Endodermal cell (in vitro differentiated cells): ENCODE results near the gene EDEM3. TPM values are rescaled to one million over a fixed set of nuclear protein-coding genes. Genes with fewer than 3 reads are reported as not detected.

Experiments used
- DNase-seq: peaks from one replicate; pipeline ENCODE4 v3.0.0-alpha.2; 2017
- H3K27ac ChIP-seq: 2 replicates; pipeline ENCODE4 v1.5.1; 2013; ENCODE audit warnings: mild to moderate bottlenecking, low read depth, low read length, moderate library complexity
- H3K27me3 ChIP-seq: 2 replicates; pipeline ENCODE4 v1.6.1; 2013; ENCODE audit warnings: mild to moderate bottlenecking, low read length, moderate library complexity; ENCODE audit not compliant: insufficient read depth, control insufficient read depth, poor library complexity, severe bottlenecking
- H3K36me3 ChIP-seq: 2 replicates; pipeline ENCODE4 v1.7.0; 2013; ENCODE audit warnings: mild to moderate bottlenecking, low read length, moderate library complexity; ENCODE audit not compliant: control insufficient read depth, insufficient read depth
- H3K4me1 ChIP-seq: one replicate; pipeline ENCODE4 v1.7.0; 2013; ENCODE audit warnings: low read length; ENCODE audit not compliant: control insufficient read depth, insufficient read depth
- H3K4me3 ChIP-seq: 2 replicates; pipeline ENCODE4 v1.5.1; 2013; ENCODE audit warnings: mild to moderate bottlenecking, low read length, moderate library complexity
- H3K9ac ChIP-seq: 2 replicates; pipeline ENCODE4 v1.6.1; 2013; ENCODE audit warnings: mild to moderate bottlenecking, low read length, moderate library complexity; ENCODE audit not compliant: poor library complexity, severe bottlenecking; ENCODE audit errors: extremely low read depth
- H3K9me3 ChIP-seq: 2 replicates; pipeline ENCODE4 v1.6.1; 2013; ENCODE audit warnings: mild to moderate bottlenecking, low read length, moderate library complexity; ENCODE audit not compliant: control insufficient read depth
- H3K27ac Mint-ChIP-seq: 2 replicates; pipeline ENCODE4 v1.8.0; 2020; ENCODE audit warnings: mixed read lengths
- H3K27me3 Mint-ChIP-seq: 2 replicates; pipeline ENCODE4 v1.8.0; 2021; ENCODE audit warnings: mild to moderate bottlenecking, mixed read lengths; ENCODE audit not compliant: insufficient read depth
- H3K36me3 Mint-ChIP-seq: 2 replicates; pipeline ENCODE4 v1.8.0; 2020; ENCODE audit warnings: low read depth, mixed read lengths
- H3K4me1 Mint-ChIP-seq: 2 replicates; pipeline ENCODE4 v1.8.0; 2020; ENCODE audit warnings: mixed read lengths
- H3K4me3 Mint-ChIP-seq: 2 replicates; pipeline ENCODE4 v1.8.0; 2020; ENCODE audit warnings: mild to moderate bottlenecking, moderate library complexity, mixed read lengths
- H3K9me3 Mint-ChIP-seq: 2 replicates; pipeline ENCODE4 v1.8.0; 2020; ENCODE audit warnings: mild to moderate bottlenecking, mixed read lengths
- WGBS, 2 experiments: methylation state at CpG; one replicate each; pipeline versions ENCODE4 v1.1.5 to v1.1.7; 2013; ENCODE audit warnings: missing lambda C conversion rate in 2 of 2, mixed read lengths in 1 of 2; ENCODE audit not compliant: insufficient coverage in 1 of 2, insufficient read length in 1 of 2; 5-methylcytosine and 5-hydroxymethylcytosine counted together
- total RNA-seq, 2 donors: library from RNA; stranded (reverse); fragmentation: NEBNext Ultra II Directional in 1 of 2; extraction: Animal tissue kit (Norgen Biotek cat#: 25700) in 1 of 2; gene quantifications; 2 replicates in 1 of 2; 3 replicates in 1 of 2; pipeline ENCODE4 v1.2.1, GENCODE V29; 2021
- TF ChIP-seq, protein P1 (sequence below): fragments of 200-600 bp; sonication (generic); conservative IDR thresholded peaks from 2 replicates; pipeline ENCODE4 v1.5.0; 2021; ENCODE audit warnings: antibody characterized with exemption, mild to moderate bottlenecking

EDEM3 gene
- total RNA-seq, 2 donors from 2014 or later, result 17.0 to 22.0 TPM

DNA sequence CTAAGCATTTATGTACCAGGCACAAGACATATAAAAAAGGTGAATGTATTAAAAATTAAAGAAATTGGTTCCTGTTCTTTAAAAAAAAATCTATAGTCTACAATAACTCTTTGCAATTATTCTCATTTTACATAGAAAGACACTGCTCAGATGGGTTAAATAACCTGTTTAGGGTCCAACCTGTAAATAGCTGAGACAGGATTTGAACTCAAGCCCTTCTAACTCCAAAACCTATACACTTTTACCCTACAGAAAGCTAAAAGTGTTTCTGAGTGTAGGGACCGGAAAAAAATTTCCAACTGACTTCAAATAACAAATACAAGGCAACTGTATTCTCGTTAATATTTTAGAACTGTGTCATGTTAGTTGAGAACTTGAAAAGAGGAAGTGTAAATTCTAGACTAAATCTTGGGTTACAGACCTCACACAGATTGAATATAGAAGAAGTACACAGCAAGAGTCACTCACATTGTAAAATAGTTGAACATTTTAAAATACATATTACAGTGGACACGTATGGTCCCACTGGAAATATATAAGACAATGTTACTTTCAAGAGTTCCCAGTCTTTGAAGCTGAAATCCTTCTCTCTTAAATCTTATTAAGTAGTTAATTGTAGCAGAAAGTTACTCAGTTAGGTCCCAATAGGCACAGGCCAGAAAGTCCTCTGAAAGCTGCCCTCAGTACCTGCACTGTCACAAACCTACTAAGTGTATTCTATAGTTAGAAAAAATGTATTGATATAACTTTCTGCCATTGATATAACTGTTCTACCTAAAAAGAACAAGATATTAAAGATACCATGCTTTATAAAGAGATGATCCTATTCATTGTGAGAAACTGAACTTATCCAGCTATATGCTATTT, 7.3 kb downstream of the EDEM3 start:
- Histone ChIP-seq H3K9me3 (no peaks in the 10 kb centered on the region), H3K4me3 (no peak overlapping the region), H3K9ac (no peak overlapping the region), H3K36me3 (no peaks in the 10 kb centered on the region), H3K4me1 (no peaks in the 10 kb centered on the region), H3K27ac (no peak overlapping the region), H3K27me3 (no peaks in the 10 kb centered on the region)
- H3K4me3 Mint-ChIP-seq, result no peak overlapping the region
- H3K27me3 Mint-ChIP-seq, result no peaks in the 10 kb centered on the region
- no peaks in the 10 kb centered on the region for H3K9me3 Mint-ChIP-seq
- WGBS, 2 experiments, result 80% methylated on average over 3 of the region's 3 CpGs; no CpG with 5 or more reads in 1 of the 2 experiments
- DNase-seq, result no peak
- H3K27ac Mint-ChIP-seq, result no peak overlapping the region
- H3K4me1 Mint-ChIP-seq, result peaks cover 12% of the 10 kb centered on the region
- TF ChIP-seq, protein P1, sequence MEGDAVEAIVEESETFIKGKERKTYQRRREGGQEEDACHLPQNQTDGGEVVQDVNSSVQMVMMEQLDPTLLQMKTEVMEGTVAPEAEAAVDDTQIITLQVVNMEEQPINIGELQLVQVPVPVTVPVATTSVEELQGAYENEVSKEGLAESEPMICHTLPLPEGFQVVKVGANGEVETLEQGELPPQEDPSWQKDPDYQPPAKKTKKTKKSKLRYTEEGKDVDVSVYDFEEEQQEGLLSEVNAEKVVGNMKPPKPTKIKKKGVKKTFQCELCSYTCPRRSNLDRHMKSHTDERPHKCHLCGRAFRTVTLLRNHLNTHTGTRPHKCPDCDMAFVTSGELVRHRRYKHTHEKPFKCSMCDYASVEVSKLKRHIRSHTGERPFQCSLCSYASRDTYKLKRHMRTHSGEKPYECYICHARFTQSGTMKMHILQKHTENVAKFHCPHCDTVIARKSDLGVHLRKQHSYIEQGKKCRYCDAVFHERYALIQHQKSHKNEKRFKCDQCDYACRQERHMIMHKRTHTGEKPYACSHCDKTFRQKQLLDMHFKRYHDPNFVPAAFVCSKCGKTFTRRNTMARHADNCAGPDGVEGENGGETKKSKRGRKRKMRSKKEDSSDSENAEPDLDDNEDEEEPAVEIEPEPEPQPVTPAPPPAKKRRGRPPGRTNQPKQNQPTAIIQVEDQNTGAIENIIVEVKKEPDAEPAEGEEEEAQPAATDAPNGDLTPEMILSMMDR, result no peak
- H3K36me3 Mint-ChIP-seq, result no peaks in the 10 kb centered on the region

DNA sequence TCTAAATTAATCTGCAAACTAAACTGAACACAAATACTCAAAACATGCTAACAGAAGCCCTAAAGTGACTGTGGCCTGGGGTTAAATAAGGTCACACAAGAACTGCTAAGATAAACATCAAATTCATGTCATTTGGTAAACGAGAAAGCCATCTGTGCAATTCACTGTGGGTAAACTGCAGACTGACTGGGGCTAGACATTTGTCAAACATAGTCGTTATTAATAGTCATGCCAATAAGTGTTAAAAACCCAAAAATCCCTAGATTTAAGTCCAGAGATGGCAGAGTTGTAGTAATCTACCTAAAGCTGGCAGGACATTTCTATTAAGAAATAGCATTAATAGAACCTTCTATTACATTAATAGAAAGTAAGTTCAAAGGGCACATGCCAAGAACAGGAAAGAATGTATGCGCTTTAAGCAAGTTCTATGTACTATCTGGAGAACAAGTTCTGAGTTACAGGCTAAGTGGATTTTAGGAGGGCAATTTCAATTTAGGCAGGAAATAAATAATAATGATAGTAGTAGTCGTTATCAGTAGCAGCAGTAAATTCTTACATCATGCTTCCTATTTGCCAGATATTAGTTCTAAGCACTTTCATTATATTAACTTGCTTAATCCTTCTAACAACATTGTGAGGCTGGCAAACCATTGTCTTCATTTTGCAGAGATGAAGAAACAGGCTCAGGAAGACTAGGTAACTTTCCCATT, 8.6 kb downstream of the EDEM3 start:
- Mint-ChIP-seq H3K9me3 (no peaks in the 10 kb centered on the region), H3K27me3 (no peaks in the 10 kb centered on the region), H3K36me3 (no peaks in the 10 kb centered on the region), H3K27ac (no peak overlapping the region), H3K4me1 (peaks cover 12% of the 10 kb centered on the region), H3K4me3 (no peak overlapping the region)
- no peaks in the 10 kb centered on the region for H3K9me3 ChIP-seq
- no peaks in the 10 kb centered on the region for H3K4me1 ChIP-seq
- DNase-seq, result no peak
- no peak overlapping the region for H3K4me3 ChIP-seq
- H3K27ac ChIP-seq, result no peak overlapping the region
- H3K36me3 ChIP-seq, result no peaks in the 10 kb centered on the region
- no peak overlapping the region for H3K9ac ChIP-seq
- TF ChIP-seq, protein P1, result no peak
- 90 to 100% methylated on average over 2 to 4 of the region's 4 CpGs for WGBS, 2 experiments
- no peaks in the 10 kb centered on the region for H3K27me3 ChIP-seq

DNA sequence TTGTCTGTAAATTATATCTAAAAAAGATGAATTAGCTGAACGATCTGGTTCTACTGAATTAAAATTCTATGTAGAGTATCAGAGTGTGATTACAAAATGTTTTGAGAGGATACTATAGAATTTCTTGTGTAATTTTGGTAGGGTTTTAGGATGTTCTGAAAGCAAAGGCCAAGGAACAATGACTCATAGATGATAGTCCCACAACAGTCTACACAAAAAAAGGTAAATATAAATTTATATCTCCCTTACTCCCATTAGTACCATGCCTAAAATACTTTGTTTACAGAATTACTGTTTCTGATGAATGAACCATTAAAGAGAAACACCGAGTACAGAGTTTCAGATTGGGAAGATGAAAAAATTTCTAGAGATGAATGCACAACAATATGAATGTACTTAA, 9.5 kb downstream of the EDEM3 start:
- TF ChIP-seq, protein P1, result no peak
- H3K9ac ChIP-seq, result no peak overlapping the region
- no peaks in the 10 kb centered on the region for H3K4me1 ChIP-seq
- peaks cover 18% of the 10 kb centered on the region for H3K4me1 Mint-ChIP-seq
- no peak overlapping the region for H3K4me3 Mint-ChIP-seq
- H3K9me3 ChIP-seq, result no peaks in the 10 kb centered on the region
- no peaks in the 10 kb centered on the region for H3K9me3 Mint-ChIP-seq
- no peak overlapping the region for H3K27ac ChIP-seq
- no peak overlapping the region for H3K4me3 ChIP-seq
- no peaks in the 10 kb centered on the region for H3K27me3 ChIP-seq
- WGBS, 2 experiments, result 93 to 100% methylated on average over 1 to 2 of the region's 2 CpGs
- H3K27me3 Mint-ChIP-seq, result no peaks in the 10 kb centered on the region
- no peaks in the 10 kb centered on the region for H3K36me3 ChIP-seq
- no peak for DNase-seq
- no peaks in the 10 kb centered on the region for H3K36me3 Mint-ChIP-seq
- no peak overlapping the region for H3K27ac Mint-ChIP-seq
